K562 (cell line): Measurements from ENCODE around the gene SCIN.

ENCODE experiments used
- EP300 ChIP-seq: IDR thresholded peaks from 2 replicates; pipeline ENCODE4 v1.6.1; 2012; ENCODE audit warnings: low read length, improper control_type of control experiment
- POLR2AphosphoS5 ChIP-seq: IDR thresholded peaks from 2 replicates; pipeline ENCODE4 v1.6.1; 2011; ENCODE audit warnings: mild to moderate bottlenecking, low read depth, low read length, moderate library complexity; ENCODE audit not compliant: control insufficient read depth, insufficient read depth
- POLR3G ChIP-seq: IDR thresholded peaks from 2 replicates; pipeline ENCODE4 v1.6.1; 2011; ENCODE audit not compliant: insufficient read length, insufficient replicate concordance; ENCODE audit errors: extremely low read depth
- SP2 ChIP-seq: IDR thresholded peaks from 2 replicates; pipeline ENCODE4 v1.6.1; 2011; ENCODE audit warnings: mild to moderate bottlenecking, low read depth, low read length, moderate library complexity; ENCODE audit not compliant: poor library complexity, severe bottlenecking; ENCODE audit errors: extremely low read depth
- ZNF584 ChIP-seq: fragments of 200-800 bp; sonication (Bioruptor generic); IDR thresholded peaks from 2 replicates; pipeline ENCODE4 v1.6.1; 2016; ENCODE audit warnings: low read depth, mild to moderate bottlenecking, missing genetic modification characterization, missing compliant biosample characterization
- TF ChIP-seq, protein P1 (sequence below): IDR thresholded peaks from 2 replicates; pipeline ENCODE4 v1.6.1; 2016; ENCODE audit warnings: missing genetic modification characterization, missing compliant biosample characterization
- TF ChIP-seq, protein P2 (sequence below): fragments of 250-450 bp; sonication (Bioruptor Pico); IDR thresholded peaks from 2 replicates; pipeline ENCODE4 v1.4.0; 2020; ENCODE audit warnings: mild to moderate bottlenecking, moderate library complexity
- TF ChIP-seq, protein P3 (sequence below): fragments of 250-450 bp; sonication (Bioruptor Pico); IDR thresholded peaks from 2 replicates; pipeline ENCODE4 v1.8.0; 2021; ENCODE audit warnings: mild to moderate bottlenecking, moderate library complexity

DNA sequence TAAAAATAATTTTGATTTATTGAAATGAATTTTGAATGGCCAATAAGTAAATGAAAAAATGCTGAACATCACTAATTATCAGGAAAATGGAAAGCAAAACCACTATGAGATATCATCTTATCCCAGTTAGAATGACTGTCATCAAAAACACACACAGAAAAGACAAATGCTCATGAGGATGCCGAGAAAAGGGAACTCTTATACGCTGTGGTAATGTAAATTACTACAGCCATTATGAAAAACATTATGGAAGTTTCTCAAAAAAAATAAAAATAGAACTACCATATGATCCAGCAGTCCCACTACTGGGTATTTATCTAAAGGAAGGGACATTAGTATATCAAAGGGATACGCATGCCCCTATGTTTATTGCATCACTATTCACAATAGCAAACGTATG is 15.8 kb downstream of the SCIN start:
- TF ChIP-seq POLR3G (no peak), EP300 (no peak), ZNF584 (CRISPR knock-in tag) (no peak), SP2 (no peak), POLR2AphosphoS5 (no peak)
- TF ChIP-seq, protein P1, sequence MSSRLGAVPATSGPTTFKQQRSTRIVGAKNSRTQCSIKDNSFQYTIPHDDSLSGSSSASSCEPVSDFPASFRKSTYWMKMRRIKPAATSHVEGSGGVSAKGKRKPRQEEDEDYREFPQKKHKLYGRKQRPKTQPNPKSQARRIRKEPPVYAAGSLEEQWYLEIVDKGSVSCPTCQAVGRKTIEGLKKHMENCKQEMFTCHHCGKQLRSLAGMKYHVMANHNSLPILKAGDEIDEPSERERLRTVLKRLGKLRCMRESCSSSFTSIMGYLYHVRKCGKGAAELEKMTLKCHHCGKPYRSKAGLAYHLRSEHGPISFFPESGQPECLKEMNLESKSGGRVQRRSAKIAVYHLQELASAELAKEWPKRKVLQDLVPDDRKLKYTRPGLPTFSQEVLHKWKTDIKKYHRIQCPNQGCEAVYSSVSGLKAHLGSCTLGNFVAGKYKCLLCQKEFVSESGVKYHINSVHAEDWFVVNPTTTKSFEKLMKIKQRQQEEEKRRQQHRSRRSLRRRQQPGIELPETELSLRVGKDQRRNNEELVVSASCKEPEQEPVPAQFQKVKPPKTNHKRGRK (tag) = no peak
- TF ChIP-seq, protein P2, sequence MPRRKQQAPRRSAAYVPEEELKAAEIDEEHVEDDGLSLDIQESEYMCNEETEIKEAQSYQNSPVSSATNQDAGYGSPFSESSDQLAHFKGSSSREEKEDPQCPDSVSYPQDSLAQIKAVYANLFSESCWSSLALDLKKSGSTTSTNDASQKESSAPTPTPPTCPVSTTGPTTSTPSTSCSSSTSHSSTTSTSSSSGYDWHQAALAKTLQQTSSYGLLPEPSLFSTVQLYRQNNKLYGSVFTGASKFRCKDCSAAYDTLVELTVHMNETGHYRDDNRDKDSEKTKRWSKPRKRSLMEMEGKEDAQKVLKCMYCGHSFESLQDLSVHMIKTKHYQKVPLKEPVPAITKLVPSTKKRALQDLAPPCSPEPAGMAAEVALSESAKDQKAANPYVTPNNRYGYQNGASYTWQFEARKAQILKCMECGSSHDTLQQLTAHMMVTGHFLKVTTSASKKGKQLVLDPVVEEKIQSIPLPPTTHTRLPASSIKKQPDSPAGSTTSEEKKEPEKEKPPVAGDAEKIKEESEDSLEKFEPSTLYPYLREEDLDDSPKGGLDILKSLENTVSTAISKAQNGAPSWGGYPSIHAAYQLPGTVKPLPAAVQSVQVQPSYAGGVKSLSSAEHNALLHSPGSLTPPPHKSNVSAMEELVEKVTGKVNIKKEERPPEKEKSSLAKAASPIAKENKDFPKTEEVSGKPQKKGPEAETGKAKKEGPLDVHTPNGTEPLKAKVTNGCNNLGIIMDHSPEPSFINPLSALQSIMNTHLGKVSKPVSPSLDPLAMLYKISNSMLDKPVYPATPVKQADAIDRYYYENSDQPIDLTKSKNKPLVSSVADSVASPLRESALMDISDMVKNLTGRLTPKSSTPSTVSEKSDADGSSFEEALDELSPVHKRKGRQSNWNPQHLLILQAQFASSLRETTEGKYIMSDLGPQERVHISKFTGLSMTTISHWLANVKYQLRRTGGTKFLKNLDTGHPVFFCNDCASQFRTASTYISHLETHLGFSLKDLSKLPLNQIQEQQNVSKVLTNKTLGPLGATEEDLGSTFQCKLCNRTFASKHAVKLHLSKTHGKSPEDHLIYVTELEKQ (CRISPR knock-in tag) = no peak
- TF ChIP-seq, protein P3, sequence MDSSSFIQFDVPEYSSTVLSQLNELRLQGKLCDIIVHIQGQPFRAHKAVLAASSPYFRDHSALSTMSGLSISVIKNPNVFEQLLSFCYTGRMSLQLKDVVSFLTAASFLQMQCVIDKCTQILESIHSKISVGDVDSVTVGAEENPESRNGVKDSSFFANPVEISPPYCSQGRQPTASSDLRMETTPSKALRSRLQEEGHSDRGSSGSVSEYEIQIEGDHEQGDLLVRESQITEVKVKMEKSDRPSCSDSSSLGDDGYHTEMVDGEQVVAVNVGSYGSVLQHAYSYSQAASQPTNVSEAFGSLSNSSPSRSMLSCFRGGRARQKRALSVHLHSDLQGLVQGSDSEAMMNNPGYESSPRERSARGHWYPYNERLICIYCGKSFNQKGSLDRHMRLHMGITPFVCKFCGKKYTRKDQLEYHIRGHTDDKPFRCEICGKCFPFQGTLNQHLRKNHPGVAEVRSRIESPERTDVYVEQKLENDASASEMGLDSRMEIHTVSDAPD = no peak
